ENCODE data around the gene DNAJC10.

- no peak for TF ChIP-seq POLR2A (IDR thresholded peaks at IDR 0.05; ENCODE audit: low read length)
- TF ChIP-seq GATA1 (IDR thresholded peaks at IDR 0.05; ENCODE audit: low read depth, low read length): no peak
Measured at GRCh38 chr2:182732736-182733135, 16.7 kb downstream of the DNAJC10 start.

All from erythroblast (primary cell).